ENCODE results near the gene NISCH. TPM values are rescaled to one million over a fixed set of nuclear protein-coding genes. Genes with fewer than 3 reads are reported as not detected.

NISCH gene
- total RNA-seq, 1 experiment from 2014 or later, result 63.4 TPM

GRCh38 chr3:52529376-52530333, 74.3 kb downstream of the NISCH start:
- no peak for ATAC-seq
- H3K9me3 ChIP-seq (ENCODE audit: control insufficient read depth, insufficient read depth, low read depth, low read length), result no peaks in the 10 kb centered on the region
- H3K27me3 ChIP-seq (ENCODE audit: control insufficient read depth, insufficient read depth, low read length), result no peaks in the 10 kb centered on the region
- in situ Hi-C loops (cut with HindIII; ENCODE audit: low pct_unique_long_range_greater_than_20kb, low sequenced_read_pairs), result no loop called here
- no TSS peak for BruUV-seq (replicated peaks)
- POLR2A ChIA-PET, result no interaction called here
- H3K4me1 ChIP-seq (ENCODE audit: control insufficient read depth, insufficient read depth, low read length), result peaks cover 9% of the 10 kb centered on the region
- CTCF ChIA-PET, result no interaction called here
- no peak for DNase-seq (ENCODE audit: low read depth, low spot score)
- no peak overlapping the region for H3K27ac ChIP-seq (ENCODE audit: low read length)
- no peak overlapping the region for H3K4me3 ChIP-seq (ENCODE audit: low read depth in 2 of 2, low read length in 2 of 2)
- no peak for TF ChIP-seq POLR2AphosphoS5 (IDR thresholded peaks at IDR 0.05; ENCODE audit: low read depth, low read length)
- TF ChIP-seq CTCF (IDR thresholded peaks at IDR 0.05), result no peak
- no peak for TF ChIP-seq REST (IDR thresholded peaks at IDR 0.05; ENCODE audit: insufficient read depth in 1 of 2, low read depth in 2 of 2, low read length in 1 of 2)
- TF ChIP-seq SIN3A (IDR thresholded peaks at IDR 0.05; ENCODE audit: borderline replicate concordance, insufficient read depth, low read depth, low read length), result no peak
- TF ChIP-seq TCF7L2 (IDR thresholded peaks at IDR 0.05; ENCODE audit: low read depth, low read length), result no peak
- intact Hi-C loops (cut with micrococcal nuclease; ENCODE audit: unreplicated experiment), result no loop called here
- H3K36me3 ChIP-seq (ENCODE audit: control insufficient read depth, insufficient read depth, low read length), result no peaks in the 10 kb centered on the region; the same call in 1 of the 2 replicates

GRCh38 chr3:52530918-52531826, 75.8 kb downstream of the NISCH start:
- CTCF ChIA-PET, result no interaction called here
- no peak for TF ChIP-seq SIN3A (IDR thresholded peaks at IDR 0.05; ENCODE audit: borderline replicate concordance, insufficient read depth, low read depth, low read length)
- no peak for TF ChIP-seq POLR2AphosphoS5 (IDR thresholded peaks at IDR 0.05; ENCODE audit: low read depth, low read length)
- TF ChIP-seq CTCF (IDR thresholded peaks at IDR 0.05), result no peak
- TF ChIP-seq REST (IDR thresholded peaks at IDR 0.05; ENCODE audit: insufficient read depth in 1 of 2, low read depth in 2 of 2, low read length in 1 of 2), result no peak
- TF ChIP-seq TCF7L2 (IDR thresholded peaks at IDR 0.05; ENCODE audit: low read depth, low read length), result no peak
- no peaks in the 10 kb centered on the region for H3K27me3 ChIP-seq (ENCODE audit: control insufficient read depth, insufficient read depth, low read length)
- no peak overlapping the region for H3K4me3 ChIP-seq (ENCODE audit: low read depth in 2 of 2, low read length in 2 of 2)
- H3K36me3 ChIP-seq (ENCODE audit: control insufficient read depth, insufficient read depth, low read length), result no peaks in the 10 kb centered on the region; the same call in 1 of the 2 replicates
- no peak for ATAC-seq
- BruUV-seq (replicated peaks), result no TSS peak
- H3K9me3 ChIP-seq (ENCODE audit: control insufficient read depth, insufficient read depth, low read depth, low read length), result no peaks in the 10 kb centered on the region
- in situ Hi-C loops (cut with HindIII; ENCODE audit: low pct_unique_long_range_greater_than_20kb, low sequenced_read_pairs) (no loop called here), intact Hi-C loops (cut with micrococcal nuclease; ENCODE audit: unreplicated experiment) (no loop called here)
- DNase-seq (ENCODE audit: low read depth, low spot score), result no peak
- peaks cover 21% of the 10 kb centered on the region for H3K4me1 ChIP-seq (ENCODE audit: control insufficient read depth, insufficient read depth, low read length)
- POLR2A ChIA-PET, result no interaction called here
- no peak overlapping the region for H3K27ac ChIP-seq (ENCODE audit: low read length)

All from Panc1 (cell line).